Endodermal cell (in vitro differentiated cells): Measurements from ENCODE around the gene CAND1. TPM values are rescaled to one million over a fixed set of nuclear protein-coding genes. Genes with fewer than 3 reads are reported as not detected.

Experiments used
- DNase-seq: peaks from one replicate; pipeline ENCODE4 v3.0.0-alpha.2; 2017
- H3K27ac ChIP-seq: 2 replicates; pipeline ENCODE4 v1.5.1; 2013; ENCODE audit warnings: mild to moderate bottlenecking, low read depth, low read length, moderate library complexity
- H3K27me3 ChIP-seq: 2 replicates; pipeline ENCODE4 v1.6.1; 2013; ENCODE audit warnings: mild to moderate bottlenecking, low read length, moderate library complexity; ENCODE audit not compliant: insufficient read depth, control insufficient read depth, poor library complexity, severe bottlenecking
- H3K36me3 ChIP-seq: 2 replicates; pipeline ENCODE4 v1.7.0; 2013; ENCODE audit warnings: mild to moderate bottlenecking, low read length, moderate library complexity; ENCODE audit not compliant: control insufficient read depth, insufficient read depth
- H3K4me1 ChIP-seq: one replicate; pipeline ENCODE4 v1.7.0; 2013; ENCODE audit warnings: low read length; ENCODE audit not compliant: control insufficient read depth, insufficient read depth
- H3K4me3 ChIP-seq: 2 replicates; pipeline ENCODE4 v1.5.1; 2013; ENCODE audit warnings: mild to moderate bottlenecking, low read length, moderate library complexity
- H3K9ac ChIP-seq: 2 replicates; pipeline ENCODE4 v1.6.1; 2013; ENCODE audit warnings: mild to moderate bottlenecking, low read length, moderate library complexity; ENCODE audit not compliant: poor library complexity, severe bottlenecking; ENCODE audit errors: extremely low read depth
- H3K9me3 ChIP-seq: 2 replicates; pipeline ENCODE4 v1.6.1; 2013; ENCODE audit warnings: mild to moderate bottlenecking, low read length, moderate library complexity; ENCODE audit not compliant: control insufficient read depth
- H3K27ac Mint-ChIP-seq: 2 replicates; pipeline ENCODE4 v1.8.0; 2020; ENCODE audit warnings: mixed read lengths
- H3K27me3 Mint-ChIP-seq: 2 replicates; pipeline ENCODE4 v1.8.0; 2021; ENCODE audit warnings: mild to moderate bottlenecking, mixed read lengths; ENCODE audit not compliant: insufficient read depth
- H3K36me3 Mint-ChIP-seq: 2 replicates; pipeline ENCODE4 v1.8.0; 2020; ENCODE audit warnings: low read depth, mixed read lengths
- H3K4me1 Mint-ChIP-seq: 2 replicates; pipeline ENCODE4 v1.8.0; 2020; ENCODE audit warnings: mixed read lengths
- H3K4me3 Mint-ChIP-seq: 2 replicates; pipeline ENCODE4 v1.8.0; 2020; ENCODE audit warnings: mild to moderate bottlenecking, moderate library complexity, mixed read lengths
- H3K9me3 Mint-ChIP-seq: 2 replicates; pipeline ENCODE4 v1.8.0; 2020; ENCODE audit warnings: mild to moderate bottlenecking, mixed read lengths
- CTCF ChIP-seq: fragments of 200-600 bp; sonication (generic); conservative IDR thresholded peaks from 2 replicates; pipeline ENCODE4 v1.5.0; 2021; ENCODE audit warnings: antibody characterized with exemption, mild to moderate bottlenecking
- WGBS, 2 experiments: methylation state at CpG; one replicate each; pipeline versions ENCODE4 v1.1.5 to v1.1.7; 2013; ENCODE audit warnings: missing lambda C conversion rate in 2 of 2, mixed read lengths in 1 of 2; ENCODE audit not compliant: insufficient coverage in 1 of 2, insufficient read length in 1 of 2; 5-methylcytosine and 5-hydroxymethylcytosine counted together
- total RNA-seq, 2 donors: library from RNA; stranded (reverse); fragmentation: NEBNext Ultra II Directional in 1 of 2; extraction: Animal tissue kit (Norgen Biotek cat#: 25700) in 1 of 2; gene quantifications; 2 replicates in 1 of 2; 3 replicates in 1 of 2; pipeline ENCODE4 v1.2.1, GENCODE V29; 2021

CAND1 gene
- total RNA-seq, 2 donors from 2014 or later, result 207 to 259 TPM

- Histone ChIP-seq H3K4me3 (no peak overlapping the region), H3K27me3 (no peaks in the 10 kb centered on the region), H3K4me1 (peaks cover 12% of the 10 kb centered on the region), H3K9ac (no peak overlapping the region), H3K9me3 (no peaks in the 10 kb centered on the region), H3K36me3 (peaks cover 6% of the 10 kb centered on the region), H3K27ac (no peak overlapping the region)
- Mint-ChIP-seq H3K36me3 (peaks cover 15% of the 10 kb centered on the region), H3K27me3 (no peaks in the 10 kb centered on the region), H3K9me3 (no peaks in the 10 kb centered on the region), H3K4me1 (peaks cover 44% of the 10 kb centered on the region), H3K27ac (no peak overlapping the region), H3K4me3 (no peak overlapping the region)
- 96% methylated on average over 6 of the region's 6 CpGs for WGBS, 2 experiments
- no peak for DNase-seq
- TF ChIP-seq CTCF, result no peak
Observed at GRCh38 chr12:67275380-67275913, 6.3 kb downstream of the CAND1 start.

GRCh38 chr12:67276421-67276820 is 7.3 kb downstream of the CAND1 start:
- 61 to 67% methylated on average over 3 of the region's 3 CpGs for WGBS, 2 experiments
- no peaks in the 10 kb centered on the region for H3K27me3 ChIP-seq
- no peak overlapping the region for H3K4me3 ChIP-seq
- Mint-ChIP-seq H3K27ac (no peak overlapping the region), H3K36me3 (peaks cover 15% of the 10 kb centered on the region), H3K4me3 (no peak overlapping the region), H3K27me3 (no peaks in the 10 kb centered on the region), H3K4me1 (peaks cover 39% of the 10 kb centered on the region), H3K9me3 (no peaks in the 10 kb centered on the region)
- no peaks in the 10 kb centered on the region for H3K9me3 ChIP-seq
- TF ChIP-seq CTCF, result no peak
- no peak overlapping the region for H3K9ac ChIP-seq
- H3K27ac ChIP-seq, result no peak overlapping the region
- no peak for DNase-seq
- H3K4me1 ChIP-seq, result peaks cover 12% of the 10 kb centered on the region
- H3K36me3 ChIP-seq, result peaks cover 6% of the 10 kb centered on the region

DNA sequence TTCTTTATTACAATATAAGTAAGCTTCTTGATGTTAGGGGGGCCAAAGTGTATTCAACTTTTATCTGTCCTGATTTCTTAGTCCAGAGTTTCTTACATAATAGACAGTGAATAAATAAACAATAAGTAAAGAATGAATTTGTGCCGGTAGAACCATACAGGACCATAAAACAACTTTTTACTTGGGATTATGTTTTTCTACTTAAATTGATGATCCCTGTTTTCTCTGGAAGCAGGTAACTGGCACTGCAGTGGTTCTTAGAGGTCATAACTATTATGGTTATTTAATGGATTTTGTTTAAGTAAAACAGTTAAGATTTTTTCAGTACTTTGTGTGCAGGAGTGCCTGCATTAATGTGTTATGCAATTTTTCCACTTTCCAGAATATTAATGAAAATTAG is 10.5 kb downstream of the CAND1 start:
- no peak for TF ChIP-seq CTCF
- Histone ChIP-seq H3K27me3 (no peaks in the 10 kb centered on the region), H3K9ac (no peak overlapping the region), H3K9me3 (no peaks in the 10 kb centered on the region), H3K27ac (no peak overlapping the region), H3K4me1 (peaks cover 4% of the 10 kb centered on the region), H3K4me3 (no peak overlapping the region), H3K36me3 (peaks cover 31% of the 10 kb centered on the region)
- no peaks in the 10 kb centered on the region for H3K9me3 Mint-ChIP-seq
- H3K27ac Mint-ChIP-seq, result no peak overlapping the region
- peaks cover 27% of the 10 kb centered on the region for H3K4me1 Mint-ChIP-seq
- H3K27me3 Mint-ChIP-seq, result no peaks in the 10 kb centered on the region
- peaks cover 32% of the 10 kb centered on the region for H3K36me3 Mint-ChIP-seq
- no peak overlapping the region for H3K4me3 Mint-ChIP-seq
- 100% methylated on average over 1 of the region's 1 CpG; no CpG with 5 or more reads in 1 of the 2 experiments for whole genome bisulfite sequencing, 2 experiments
- DNase-seq, result no peak
